ENCODE data around the gene TRIM7. TPM values are rescaled to one million over a fixed set of nuclear protein-coding genes. Genes with fewer than 3 reads are reported as not detected.

Gene TRIM7
- total and polyA plus RNA-seq, 9 of the 15 experiments (the other 6 are each of a cell fraction or from before 2014, with no cell fraction given), result 2.6 to 14.9 (median 8.9) TPM

- 63% methylated on average over 43 of the region's 52 CpGs for WGBS (ENCODE audit: insufficient coverage, low coverage, missing lambda C conversion rate)
- H3K27ac ChIP-seq (ENCODE audit: extremely low read depth, low read depth, low read length), result peak overlapping the region; percentile 87
- POLR2A ChIA-PET, result interaction anchor here (0.6 to 1.5 kb wide), 5 partner anchors 9 to 317 kb away, joined by 3 to 8 read pairs (median 3); no protein-coding TSS in a partner anchor
- peak overlapping the region; percentile 42 for H3K4me3 ChIP-seq
- peaks cover 43 to 50% of the 10 kb centered on the region in 2 experiments for H3K4me1 ChIP-seq (replicated peaks in 1 of 2; ENCODE audit: control insufficient read depth in 2 of 2, insufficient read depth in 2 of 2, low read length in 2 of 2)
- no peaks in the 10 kb centered on the region for H3K36me3 ChIP-seq (ENCODE audit: control insufficient read depth, insufficient read depth, low read length)
- H3K79me2 ChIP-seq (ENCODE audit: control insufficient read depth, insufficient read depth, low read length), result no peaks in the 10 kb centered on the region
- no peak for ATAC-seq
- in situ Hi-C loops (cut with MboI) (no loop called here), intact Hi-C loops (cut with micrococcal nuclease) (loop anchor here (10.0 kb wide), 1 partner anchor 60 kb away; no protein-coding TSS in a partner anchor)
- peak; percentile 94 for FAIRE-seq
- 0 out of 2 replicates have a peak overlapping the region, but pooled peaks have one; percentile 100 for H2AFZ ChIP-seq (ENCODE audit: low read depth, low read length)
- no peaks in the 10 kb centered on the region for H4K20me1 ChIP-seq (replicated peaks; ENCODE audit: control insufficient read depth, insufficient read depth, low read length)
- H3K4me2 ChIP-seq (ENCODE audit: insufficient read depth, low read length), result peak overlapping the region; percentile 92
- H3K9ac ChIP-seq (ENCODE audit: insufficient read depth in 1 of 2, low read depth in 2 of 2, low read length in 2 of 2), result peak overlapping the region; percentile 21 to 91; a peak in 2 of 4 replicates
- H3K9me3 ChIP-seq (replicated peaks; ENCODE audit: control insufficient read depth, insufficient read depth, low read depth, low read length), result no peaks in the 10 kb centered on the region
- CTCF ChIA-PET (ENCODE audit: low intra/inter-chr PET ratio), result no interaction called here
- no TSS peak for BruUV-seq (replicated peaks)
- no peaks in the 10 kb centered on the region for H3K9me1 ChIP-seq (ENCODE audit: control insufficient read depth, insufficient read depth, low read length)
- no peaks in the 10 kb centered on the region for H3K27me3 ChIP-seq (ENCODE audit: control insufficient read depth in 2 of 2, insufficient read depth in 2 of 2, low read length in 2 of 2)
- DNase-seq (ENCODE audit: extremely low read depth in 1 of 4, low spot score in 3 of 4), result peak in 1 of 4 experiments; percentile 83
- TF ChIP-seq TRIM28 (IDR thresholded peaks at IDR 0.05) (0 out of 2 replicates have a peak, but pooled peaks have one; percentile 2), SAFB2 (IDR thresholded peaks at IDR 0.05; ENCODE audit: borderline replicate concordance, low read depth, low read length, severe bottlenecking) (no peak), BMI1 (IDR thresholded peaks at IDR 0.05; ENCODE audit: low read length) (no peak), ARNT (IDR thresholded peaks at IDR 0.05) (0 out of 4 replicates have a peak, but pooled peaks of 1 of the 2 experiments have one; percentile 7), ETV5 (CRISPR knock-in tag; IDR thresholded peaks at IDR 0.05; ENCODE audit: low read depth) (no peak), RBFOX2 (IDR thresholded peaks at IDR 0.05; ENCODE audit: low read depth, low read length) (0 out of 2 replicates have a peak, but pooled peaks have one; percentile 7), MBD1 (CRISPR knock-in tag; IDR thresholded peaks at IDR 0.05) (peak; percentile 73; the same call in 1 of the 2 replicates), GTF3C2 (IDR thresholded peaks at IDR 0.05; ENCODE audit: borderline replicate concordance, extremely low read depth, insufficient read length) (peak; percentile 14), CTCF (IDR thresholded peaks at IDR 0.05 in 2 of 3, conservative IDR thresholded peaks at IDR 0.05 in 1 of 3; ENCODE audit: insufficient read depth in 2 of 3, low read depth in 1 of 3, low read length in 3 of 3) (no peak), TFE3 (CRISPR knock-in tag; IDR thresholded peaks at IDR 0.05) (no peak), ZNF830 (CRISPR knock-in tag; IDR thresholded peaks at IDR 0.05) (no peak), COPS2 (conservative IDR thresholded peaks at IDR 0.05) (no peak)
Observed at GRCh38 chr5:181164076-181164952, 40.7 kb downstream of the TRIM7 start.
